GM12878 (cell line): Measurements from ENCODE around the gene DTX3.

Source experiments
- CREM ChIP-seq: IDR thresholded peaks from 2 replicates; pipeline ENCODE4 v1.6.1; 2014; ENCODE audit warnings: antibody characterized with exemption, low read depth
- NR2C2 ChIP-seq: IDR thresholded peaks from 2 replicates; pipeline ENCODE4 v1.6.1; 2011; ENCODE audit warnings: borderline replicate concordance, low read depth; ENCODE audit not compliant: control insufficient read depth, insufficient read length
- POLR2AphosphoS5 ChIP-seq: IDR thresholded peaks from 2 replicates; pipeline ENCODE4 v1.6.1; 2011; ENCODE audit warnings: mild to moderate bottlenecking, low read length, inconsistent platforms
- TAF1 ChIP-seq: IDR thresholded peaks from 2 replicates; pipeline ENCODE4 v1.6.1; 2011; ENCODE audit warnings: mild to moderate bottlenecking, low read depth, low read length, borderline replicate concordance
- TF ChIP-seq, protein P1 (sequence below), 3 experiments: IDR thresholded peaks in 2 of 3; conservative IDR thresholded peaks in 1 of 3; 2 replicates each; pipeline ENCODE4 v1.5.1; 2011; ENCODE audit warnings: low read depth in 3 of 3, low read length in 3 of 3, mild to moderate bottlenecking in 3 of 3, control low read depth in 2 of 3, moderate library complexity in 2 of 3, inconsistent platforms in 1 of 3, mixed read lengths in 1 of 3; ENCODE audit not compliant: control insufficient read depth in 2 of 3, insufficient read depth in 1 of 3; ENCODE audit errors: extremely low read depth in 1 of 3

GRCh38 chr12:57613427-57614109 is 8.9 kb downstream of the DTX3 start:
- TF ChIP-seq NR2C2 (no peak), POLR2AphosphoS5 (no peak), TAF1 (no peak), CREM (no peak)
- TF ChIP-seq, protein P1, sequence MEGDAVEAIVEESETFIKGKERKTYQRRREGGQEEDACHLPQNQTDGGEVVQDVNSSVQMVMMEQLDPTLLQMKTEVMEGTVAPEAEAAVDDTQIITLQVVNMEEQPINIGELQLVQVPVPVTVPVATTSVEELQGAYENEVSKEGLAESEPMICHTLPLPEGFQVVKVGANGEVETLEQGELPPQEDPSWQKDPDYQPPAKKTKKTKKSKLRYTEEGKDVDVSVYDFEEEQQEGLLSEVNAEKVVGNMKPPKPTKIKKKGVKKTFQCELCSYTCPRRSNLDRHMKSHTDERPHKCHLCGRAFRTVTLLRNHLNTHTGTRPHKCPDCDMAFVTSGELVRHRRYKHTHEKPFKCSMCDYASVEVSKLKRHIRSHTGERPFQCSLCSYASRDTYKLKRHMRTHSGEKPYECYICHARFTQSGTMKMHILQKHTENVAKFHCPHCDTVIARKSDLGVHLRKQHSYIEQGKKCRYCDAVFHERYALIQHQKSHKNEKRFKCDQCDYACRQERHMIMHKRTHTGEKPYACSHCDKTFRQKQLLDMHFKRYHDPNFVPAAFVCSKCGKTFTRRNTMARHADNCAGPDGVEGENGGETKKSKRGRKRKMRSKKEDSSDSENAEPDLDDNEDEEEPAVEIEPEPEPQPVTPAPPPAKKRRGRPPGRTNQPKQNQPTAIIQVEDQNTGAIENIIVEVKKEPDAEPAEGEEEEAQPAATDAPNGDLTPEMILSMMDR (IDR thresholded peaks at IDR 0.05 in 2 of 3, conservative IDR thresholded peaks at IDR 0.05 in 1 of 3; ENCODE audit: control insufficient read depth in 2 of 3, extremely low read depth in 1 of 3, insufficient read depth in 1 of 3, low read depth in 3 of 3, low read length in 3 of 3) = no peak
